Fibroblast of the conjunctiva (primary cell): ENCODE measurements around the gene RCN1.
"Not testable (repeated sequence)": the region's sequence is repeated elsewhere in the genome, so short reads cannot be mapped to it uniquely, and the experiment has no call there.

Source experiments
- DNase-seq: peaks from one replicate; pipeline ENCODE4 v3.0.0-alpha.2; 2010; ENCODE audit warnings: low read depth

RCN1 gene

DNA sequence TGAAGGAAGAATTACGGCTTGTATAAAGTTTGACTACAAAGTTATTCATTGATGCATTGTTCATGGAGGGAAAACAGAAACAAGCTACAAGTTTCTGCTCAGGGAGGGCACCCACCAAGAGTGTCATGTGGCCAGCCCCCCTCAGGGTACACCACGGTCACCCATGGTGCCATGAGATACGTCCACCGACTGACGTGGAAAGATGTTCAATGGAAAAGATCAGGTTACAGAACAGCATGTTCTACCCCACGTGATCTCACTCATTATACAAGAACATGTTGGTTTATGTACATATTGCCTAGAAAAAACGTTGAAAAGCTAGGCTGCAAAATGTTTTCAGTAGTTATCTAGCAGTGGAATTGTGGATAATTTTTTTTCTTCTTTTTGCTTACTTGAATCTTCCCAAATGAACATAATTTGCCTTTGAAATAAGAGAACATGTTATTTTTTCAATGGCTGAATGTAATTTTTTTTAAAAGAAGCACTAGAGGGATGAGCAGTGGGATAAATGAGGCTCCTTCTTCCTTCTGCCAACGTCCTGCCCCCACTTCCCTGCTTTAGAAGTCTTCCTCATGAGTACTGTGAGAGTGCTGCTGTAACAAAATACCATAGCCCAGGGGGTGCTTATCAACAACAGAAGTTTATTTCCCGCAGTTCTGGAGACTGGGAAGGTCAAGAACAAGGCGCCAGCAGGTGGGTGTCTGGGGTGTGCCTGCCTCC is 22.5 kb downstream of the RCN1 start:
- peak; percentile 55 for DNase-seq

DNA sequence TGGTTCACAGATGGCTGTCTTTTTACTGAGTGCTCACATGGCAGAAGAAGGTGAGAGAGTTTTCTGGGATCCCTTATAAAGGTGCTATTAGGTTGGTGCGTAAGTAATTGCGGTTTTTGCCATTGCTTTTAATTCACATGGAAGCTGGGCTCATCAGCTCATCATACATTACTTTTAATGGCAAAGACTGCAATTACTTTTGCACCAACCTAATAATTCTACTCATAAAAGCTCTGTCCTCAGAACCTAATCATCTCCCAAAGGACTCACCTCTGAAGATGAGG is 23.0 kb downstream of the RCN1 start:
- DNase-seq, result no peak

DNA sequence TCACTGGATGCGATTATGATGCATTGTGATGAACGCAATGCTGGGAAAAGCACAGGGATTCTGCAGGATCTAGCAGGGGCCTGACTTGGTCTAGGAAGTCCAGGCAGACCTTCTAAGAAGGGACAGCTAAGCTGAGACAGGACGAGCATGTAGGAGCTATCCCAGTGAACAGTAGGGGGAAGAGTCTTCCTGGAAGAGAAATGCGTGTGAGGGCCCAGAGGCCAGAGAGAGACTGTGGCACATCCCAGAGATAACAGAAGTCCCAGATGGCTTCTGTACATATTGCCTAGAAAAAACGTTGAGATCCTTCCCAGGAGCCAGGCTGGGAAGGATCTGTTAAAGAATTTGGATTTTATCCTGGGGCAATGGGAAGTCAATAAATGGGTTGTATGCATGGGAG is 24.6 kb downstream of the RCN1 start:
- DNase-seq, result no peak

DNA sequence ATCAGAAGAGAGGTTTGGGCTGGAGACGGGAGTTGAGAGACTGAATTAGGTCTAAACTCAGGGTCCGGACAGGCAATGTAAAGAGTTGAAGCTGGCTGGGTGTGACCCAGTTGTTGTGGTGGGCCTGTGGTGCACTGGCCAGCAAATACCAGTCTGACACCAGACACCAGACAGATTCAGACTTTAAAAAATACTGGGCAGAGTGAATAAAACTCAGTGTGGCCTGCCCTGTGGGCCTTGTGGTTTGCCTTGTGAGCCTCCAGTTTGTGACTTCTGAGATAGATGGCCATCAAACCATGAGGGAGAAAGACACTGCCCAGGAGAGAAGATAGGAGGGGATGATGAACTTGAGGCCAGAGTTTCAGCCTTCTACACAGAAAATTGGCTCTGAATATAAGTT is 25.8 kb downstream of the RCN1 start:
- no peak for DNase-seq

DNA sequence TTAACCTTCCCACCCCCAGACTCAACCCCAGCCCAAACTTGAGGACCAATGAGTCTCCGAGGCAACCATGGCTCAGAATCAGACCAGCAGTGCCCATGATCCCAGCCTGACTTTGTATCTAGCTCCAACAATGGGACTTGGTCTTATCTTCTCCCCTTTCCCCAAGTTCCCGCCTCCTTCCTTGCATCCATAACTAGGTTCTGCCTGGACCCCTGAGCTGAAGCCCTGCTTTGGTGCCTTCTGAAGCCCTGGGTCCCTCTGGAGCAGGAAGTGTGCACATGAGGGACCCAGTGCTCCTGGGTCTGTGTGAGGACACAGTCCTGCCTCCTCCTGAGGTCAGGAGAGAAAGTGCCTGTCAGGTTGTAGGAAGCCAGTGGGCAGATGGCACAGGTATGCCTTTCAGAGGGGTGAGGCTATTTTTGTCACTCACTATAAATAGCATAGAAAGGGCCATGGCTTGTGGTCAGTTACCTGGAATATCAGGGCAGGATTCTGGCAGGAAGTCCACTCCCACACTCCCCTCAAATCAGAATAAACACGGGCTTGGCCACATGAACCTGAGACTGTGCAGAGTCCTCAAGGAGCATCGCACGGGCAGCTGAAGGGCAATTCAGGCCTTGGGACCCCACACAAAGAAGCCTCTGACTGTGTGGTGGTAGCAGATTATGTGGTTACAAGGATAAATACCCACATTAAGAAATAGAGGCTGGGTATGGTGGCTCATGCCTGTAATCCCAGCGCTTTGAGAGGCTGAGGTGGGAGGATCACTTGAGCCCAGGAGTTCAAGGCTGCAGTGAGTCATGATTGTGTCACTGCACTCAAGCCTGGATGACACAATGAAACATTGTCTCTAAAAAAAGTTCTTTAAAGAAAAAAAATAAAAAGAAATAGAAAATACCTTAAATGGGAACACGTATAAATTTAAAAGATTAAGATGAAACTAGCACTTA is 27.4 kb downstream of the RCN1 start:
- DNase-seq, result peak; percentile 5

DNA sequence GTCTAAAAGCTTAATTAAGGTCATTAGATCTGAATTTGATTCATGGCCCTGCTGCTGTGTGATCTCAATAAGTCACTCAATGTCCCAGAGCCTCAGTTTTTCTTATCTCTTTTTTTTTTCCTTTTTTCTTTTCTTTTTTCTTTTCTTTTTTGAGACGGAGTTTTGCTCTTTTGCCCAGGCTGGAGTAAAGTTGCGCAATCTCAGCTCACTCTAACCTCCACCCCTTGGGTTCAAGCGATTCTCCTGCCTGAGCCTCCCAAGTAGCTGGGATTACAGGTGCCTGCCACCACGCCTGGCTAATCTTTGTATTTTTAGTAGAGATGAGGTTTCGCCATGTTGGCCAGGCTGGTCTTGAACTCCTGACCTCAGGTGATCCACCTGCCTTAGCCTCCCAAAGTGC is 28.3 kb downstream of the RCN1 start:
- DNase-seq, result not testable (repeated sequence)

DNA sequence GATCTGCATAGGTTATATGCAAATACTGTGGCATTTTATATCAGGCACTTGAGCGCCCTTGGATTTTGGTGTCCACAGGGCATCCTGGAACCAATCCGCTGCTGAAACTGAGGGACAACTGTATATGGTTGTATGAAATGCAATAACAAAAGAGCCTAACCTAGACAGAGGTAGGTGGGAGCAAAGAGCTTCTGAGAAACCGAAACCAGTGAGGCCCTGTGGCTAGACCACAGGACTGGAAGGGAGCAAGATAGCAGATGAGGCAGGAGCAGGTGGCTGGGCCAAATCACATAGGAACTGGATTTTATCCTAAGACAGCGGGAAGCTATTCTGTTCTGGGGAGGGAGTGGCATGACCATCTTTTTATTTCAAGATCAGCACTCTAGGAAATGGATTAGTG is 30.1 kb downstream of the RCN1 start:
- DNase-seq, result no peak

DNA sequence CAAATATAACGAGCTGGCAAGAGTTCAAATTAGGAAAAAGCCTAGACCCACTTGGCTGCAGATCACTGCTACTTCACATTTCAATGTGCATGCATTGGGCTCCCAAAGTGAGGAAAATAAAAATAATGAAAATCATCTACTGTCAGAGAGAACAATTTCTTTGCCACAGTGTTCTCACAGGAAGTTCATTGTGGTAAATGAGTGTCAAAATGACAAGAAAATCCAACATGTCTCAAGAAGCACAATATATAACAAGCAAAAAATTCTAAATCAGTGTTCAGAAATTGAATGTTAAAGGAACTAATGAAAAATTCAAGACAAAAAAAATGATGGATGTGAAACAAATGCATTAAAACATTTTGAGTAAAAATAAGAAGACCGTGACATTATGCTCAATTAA is 31.3 kb downstream of the RCN1 start:
- DNase-seq, result no peak

DNA sequence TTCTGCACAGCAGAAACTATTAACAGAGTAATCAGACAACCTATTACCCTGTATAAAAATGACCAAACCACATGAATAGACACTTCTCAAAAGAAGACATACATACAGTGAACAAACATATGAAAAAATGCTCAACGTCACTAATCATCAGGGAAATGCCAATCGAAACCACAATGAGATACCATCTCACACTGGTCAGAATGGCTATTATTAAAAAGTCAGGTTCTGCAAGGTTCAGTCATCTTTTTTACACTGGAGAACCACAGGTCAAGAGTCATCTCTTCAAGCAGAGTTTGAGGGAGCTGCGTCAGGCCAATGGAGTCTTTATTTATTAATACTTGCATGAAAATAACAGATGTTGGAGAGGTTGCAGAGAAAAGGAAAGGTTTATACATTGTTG is 40.4 kb downstream of the RCN1 start:
- DNase-seq, result no peak

DNA sequence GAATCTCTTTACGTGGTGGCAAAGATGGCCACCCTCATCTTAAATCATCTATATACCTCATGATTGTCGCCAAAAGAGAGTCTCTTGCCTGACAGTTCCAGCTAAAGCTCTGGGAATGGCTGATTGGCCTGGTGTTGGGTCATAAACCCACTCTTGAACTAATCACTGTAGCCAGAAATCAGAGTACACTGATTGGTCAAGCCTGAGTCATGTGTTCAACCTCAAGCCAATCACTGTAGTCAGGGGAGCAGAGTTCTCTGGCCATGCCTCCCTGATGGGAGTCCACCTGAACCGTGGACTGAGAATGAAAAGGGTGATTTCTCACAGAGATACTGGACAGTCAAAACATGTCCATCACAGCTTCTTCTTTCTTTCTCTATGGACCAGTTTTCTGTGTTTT is 45.8 kb downstream of the RCN1 start:
- no peak for DNase-seq

DNA sequence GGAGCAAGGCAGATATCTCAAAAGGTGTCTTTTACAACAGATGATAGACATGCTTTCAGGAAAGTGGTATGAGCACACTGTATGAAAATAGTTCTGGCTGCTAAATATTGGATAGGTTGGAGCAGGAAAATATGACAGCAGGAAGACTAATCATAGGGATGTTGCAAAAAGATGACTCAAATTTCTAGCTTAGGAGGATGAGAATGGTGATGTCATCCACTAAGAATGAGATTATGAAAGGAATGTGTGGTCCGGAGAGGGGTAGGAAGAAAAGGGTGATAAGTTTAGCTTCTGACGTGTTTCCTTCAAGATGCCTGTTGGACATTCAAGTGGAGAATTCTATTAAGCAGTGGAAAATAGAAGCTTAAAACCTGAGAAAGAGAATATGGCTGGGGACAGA is 46.4 kb downstream of the RCN1 start:
- peak; percentile 90 for DNase-seq

DNA sequence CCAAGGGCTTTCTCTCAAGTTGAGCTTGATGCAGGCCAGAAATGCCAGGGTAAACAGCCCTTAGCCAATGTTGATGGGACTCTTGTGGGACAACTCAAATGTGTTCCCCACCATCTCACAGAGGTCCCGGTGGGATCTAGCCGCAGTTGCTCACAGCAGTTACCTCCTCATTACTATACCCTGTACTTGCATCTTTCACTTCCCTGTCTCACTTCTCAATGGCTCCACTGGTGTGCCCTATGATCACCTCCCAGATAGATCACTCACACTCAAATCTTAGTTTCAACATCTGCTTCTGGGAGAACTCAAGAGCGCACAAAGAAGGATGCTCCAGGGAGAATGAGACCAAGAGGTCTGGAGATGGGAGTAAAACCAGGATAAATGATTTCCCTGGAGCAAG is 47.0 kb downstream of the RCN1 start:
- DNase-seq, result no peak

DNA sequence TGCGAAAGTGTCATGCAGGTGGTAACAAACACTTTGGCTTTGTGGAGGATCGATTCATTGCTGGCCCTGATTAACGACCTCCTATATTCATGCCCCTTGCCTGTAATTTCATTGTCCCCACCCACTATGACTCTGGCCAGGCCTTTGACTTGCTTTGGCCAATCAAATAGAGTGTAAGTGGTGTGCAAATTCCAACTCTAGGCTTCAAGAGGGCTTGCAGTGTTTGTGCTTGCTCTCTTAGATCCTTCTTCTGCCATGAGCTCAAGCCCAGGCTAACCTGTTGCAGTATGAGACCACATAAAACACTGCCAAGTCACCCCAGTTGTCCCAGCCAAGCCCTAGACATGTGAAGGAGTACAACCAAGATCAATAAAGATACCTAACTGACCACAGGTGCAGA is 48.0 kb downstream of the RCN1 start:
- no peak for DNase-seq

DNA sequence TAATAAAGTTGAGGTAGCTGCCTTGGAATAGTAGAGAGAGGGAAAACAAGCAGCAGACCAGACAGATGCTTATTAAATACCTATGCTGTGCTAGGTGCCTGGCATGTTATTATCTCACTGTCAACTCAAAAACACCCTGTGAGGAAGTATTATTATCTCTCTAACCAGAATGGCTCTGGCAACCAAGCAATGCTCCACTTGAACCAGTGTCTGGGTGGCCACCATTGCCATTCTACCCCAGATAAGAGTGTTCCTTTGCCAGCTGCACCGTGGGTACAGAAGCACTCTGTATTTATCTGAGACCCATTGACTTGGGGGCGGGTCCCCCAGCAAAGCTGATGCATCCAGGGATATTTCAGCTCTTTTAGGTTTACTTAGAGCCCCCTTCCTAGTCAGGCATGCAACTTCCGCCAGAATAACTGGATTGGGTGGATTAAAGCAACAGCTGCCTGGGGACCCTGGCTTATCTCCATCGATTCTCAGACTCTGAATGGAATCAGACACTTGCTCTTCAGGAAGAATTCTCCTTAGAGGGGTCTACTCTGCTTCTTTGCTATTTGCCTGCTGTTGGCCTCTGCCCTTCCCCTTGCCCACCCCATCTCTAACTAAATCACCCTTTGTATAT is 49.1 kb downstream of the RCN1 start:
- no peak for DNase-seq

DNA sequence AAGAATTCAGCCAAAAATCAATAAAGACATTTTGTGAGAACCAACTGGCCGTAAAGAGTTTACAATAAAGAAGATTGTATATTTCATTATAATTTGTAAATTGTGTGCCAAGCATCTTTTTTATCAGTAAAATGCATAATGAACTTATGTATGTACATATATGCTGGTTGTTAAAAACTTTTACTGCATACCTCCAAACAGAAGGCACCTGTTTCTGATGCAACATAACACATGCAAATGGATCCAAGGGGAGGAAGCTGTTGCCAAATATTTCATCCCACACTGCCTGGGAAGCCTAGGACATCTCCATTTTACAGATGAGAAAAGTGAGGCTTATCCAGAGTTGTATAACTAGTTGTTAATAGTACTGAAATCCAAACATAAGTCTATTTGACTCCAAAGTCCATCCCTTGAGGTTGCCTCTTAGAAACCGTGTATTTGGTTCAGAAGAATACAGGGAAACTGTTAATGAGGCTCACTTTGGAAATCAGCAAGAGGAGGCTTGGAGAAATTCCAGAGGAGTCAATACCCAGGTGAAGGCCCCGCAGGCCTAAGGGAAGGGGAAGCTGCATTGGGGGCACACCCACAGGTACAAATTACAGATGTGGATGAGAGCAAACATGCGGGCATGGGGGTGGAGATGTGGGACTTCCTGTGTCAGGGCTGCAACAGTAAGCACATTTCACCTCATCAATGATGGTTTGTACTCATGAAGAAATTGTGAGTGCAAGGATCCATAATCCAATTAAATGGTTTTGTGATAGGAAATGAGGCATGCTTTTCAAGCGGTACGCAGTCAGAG is 51.1 kb downstream of the RCN1 start:
- DNase-seq, result no peak

DNA sequence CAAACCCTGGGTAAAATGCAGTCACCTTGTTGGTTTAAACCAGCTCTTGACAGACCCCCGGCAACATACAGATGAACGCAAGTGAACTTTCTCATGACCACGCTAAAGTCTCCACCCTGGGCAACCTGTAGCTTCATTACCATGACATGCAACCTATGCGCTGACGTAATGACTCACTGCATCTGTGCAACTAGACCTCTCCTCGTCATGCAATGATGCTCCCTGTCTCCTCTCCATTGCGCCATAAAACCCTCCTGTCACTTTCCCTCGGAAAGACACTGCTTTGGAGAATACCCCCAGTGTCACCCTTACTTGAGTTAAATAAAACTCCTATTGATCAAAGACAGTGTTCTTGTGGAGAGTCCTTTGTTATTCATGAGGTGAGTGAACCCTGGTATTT is 52.5 kb downstream of the RCN1 start:
- no peak for DNase-seq

DNA sequence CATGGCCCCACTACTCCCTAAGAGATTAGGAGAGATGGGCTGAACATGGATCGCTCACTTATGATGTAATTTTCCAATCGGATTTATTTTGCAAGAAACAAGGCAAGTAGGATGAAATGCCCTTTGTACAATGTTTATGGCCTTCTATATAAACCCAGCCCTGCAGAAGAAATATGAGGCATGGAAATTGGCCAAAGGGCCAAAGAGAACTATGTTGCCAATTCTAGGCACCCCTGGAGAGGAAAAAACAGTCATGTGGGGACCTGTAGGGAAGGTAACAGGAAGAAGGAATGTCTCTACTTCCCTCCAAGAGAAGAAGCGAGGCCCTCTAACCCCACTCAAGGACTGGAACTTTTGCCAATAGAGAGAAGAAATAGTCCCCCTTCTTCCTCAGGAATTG is 54.4 kb downstream of the RCN1 start:
- no peak for DNase-seq

DNA sequence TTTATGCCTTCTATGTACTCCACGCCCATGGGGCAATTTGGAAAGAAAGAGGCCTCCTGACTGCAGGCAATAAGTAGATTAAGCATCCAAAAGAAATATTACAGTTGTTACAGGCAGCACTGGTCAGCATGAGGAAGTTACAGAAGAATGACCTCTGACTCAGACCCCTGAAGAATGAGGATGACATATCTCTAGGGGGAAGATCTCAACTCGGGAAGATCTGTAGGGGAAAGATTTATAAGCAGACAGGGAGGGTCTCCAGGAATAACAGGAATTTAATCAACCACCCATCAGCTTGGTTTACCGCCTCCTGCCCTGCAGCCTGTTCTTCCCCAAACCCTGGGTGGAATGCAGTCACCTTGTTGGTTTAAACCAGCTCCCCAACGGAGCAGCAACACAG is 58.0 kb downstream of the RCN1 start:
- no peak for DNase-seq

DNA sequence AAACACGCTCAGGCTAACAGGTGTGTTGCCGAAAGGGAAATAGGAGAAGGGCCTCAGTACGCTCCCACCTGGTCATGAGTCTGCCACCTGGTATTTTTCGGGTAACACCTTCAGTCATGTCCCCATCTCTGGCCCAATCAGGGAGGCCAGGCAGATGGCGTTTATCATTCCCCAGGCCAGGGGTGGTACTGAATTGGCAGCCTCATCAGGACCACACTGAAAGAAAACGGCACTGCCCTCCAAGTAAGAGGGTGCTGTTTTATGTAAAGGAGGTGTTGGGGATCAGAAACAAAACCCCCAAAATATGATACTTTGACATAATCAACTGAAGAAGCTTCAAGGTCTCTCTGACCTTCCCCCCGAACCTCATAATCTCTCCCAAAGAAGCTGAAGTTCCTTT is 58.9 kb downstream of the RCN1 start:
- no peak for DNase-seq

DNA sequence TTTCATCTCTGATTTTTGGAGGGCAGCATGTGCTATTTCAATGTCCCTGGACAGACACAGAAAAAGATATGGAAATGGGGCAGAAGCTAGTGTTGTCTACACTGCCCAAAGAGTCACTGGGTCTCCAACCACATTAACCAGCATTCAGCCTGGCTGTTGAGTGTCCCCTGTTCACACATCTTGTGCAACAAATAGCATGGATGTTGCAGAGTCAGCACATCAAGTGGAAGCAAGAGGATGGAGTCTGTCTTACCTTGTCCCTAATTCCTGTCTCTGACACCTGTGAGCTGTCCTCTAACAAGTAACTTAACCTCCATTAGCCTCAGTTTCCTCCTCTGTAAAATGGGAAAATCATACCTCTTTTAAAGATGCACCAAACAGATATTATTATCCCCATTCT is 60.2 kb downstream of the RCN1 start:
- no peak for DNase-seq

DNA sequence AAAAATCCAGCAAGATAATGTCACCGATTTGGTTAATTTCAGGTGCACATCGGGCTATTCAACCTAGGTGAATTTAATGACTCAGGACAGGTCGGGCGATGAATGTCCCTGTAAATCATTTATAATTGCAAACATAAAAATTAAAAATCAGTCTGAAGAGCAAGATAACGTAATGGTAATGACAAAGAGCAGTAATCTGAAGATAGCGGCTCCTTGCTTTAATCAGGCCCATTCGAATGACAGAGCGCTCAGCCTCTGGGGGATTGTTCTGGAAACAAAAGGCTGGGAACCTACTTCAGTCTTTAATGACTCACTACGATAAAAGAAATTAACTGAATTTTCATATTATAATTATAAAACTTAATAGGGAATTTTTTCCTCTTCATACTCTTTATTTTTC is 61.3 kb downstream of the RCN1 start:
- DNase-seq, result no peak

DNA sequence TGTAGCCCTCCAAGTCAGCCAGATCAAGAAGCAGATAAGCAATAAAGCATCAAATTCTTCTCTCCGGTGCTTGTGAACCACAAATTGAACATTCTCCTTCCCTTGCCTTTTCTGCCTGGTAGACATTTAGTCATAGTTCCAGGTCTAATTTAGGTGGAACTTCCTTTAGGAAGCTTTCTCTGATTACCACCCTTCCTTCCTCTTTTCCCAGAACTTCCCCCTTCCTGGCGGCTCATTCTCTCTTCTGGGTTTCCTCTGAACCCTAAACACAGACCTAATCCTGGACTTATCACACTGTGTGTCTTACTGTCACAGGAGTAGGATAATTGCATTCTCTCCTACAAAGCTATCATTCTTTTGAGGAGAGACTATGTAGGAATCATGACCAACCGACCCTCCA is 61.9 kb downstream of the RCN1 start:
- no peak for DNase-seq

DNA sequence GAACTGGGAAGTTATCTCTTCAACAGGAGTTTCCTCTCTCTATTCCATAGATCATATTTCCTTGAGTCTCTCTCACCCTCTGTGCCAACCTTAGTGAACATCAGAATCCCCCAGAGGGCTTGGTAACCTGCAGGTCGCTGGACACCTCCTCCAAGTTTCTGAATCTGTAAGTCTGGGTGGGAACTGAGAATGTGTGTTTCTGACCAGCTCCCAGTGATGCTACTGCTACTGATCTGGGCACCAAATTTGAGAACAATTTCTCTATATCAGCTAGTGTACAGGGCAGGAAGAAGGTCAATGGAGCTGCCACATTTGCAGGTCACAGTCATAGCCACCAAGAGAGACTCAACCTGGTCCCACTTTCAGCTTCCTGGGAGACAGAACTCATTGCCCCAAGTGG is 62.9 kb downstream of the RCN1 start:
- no peak for DNase-seq
